ENCODE data around the gene TC2N.

The TC2N gene

DNA sequence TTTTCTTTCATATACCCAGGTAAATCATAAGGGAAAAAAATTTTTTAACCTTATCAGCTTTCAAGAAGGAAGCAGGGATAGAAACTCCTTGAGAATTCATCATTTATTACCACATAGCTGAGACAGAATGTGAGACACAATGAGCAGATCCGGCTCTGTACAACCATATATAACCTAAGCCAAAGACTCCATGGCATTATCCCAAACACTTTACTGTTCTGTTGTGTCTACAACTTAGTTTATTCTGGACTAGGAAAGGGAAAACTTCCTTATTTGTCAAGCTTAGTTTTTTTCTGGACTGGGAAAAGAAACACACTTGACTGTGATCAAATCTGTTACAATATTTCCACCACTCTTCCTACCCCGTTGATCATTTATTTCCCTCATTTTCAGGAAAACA is 97.2 kb downstream of the TC2N start:
- no peak for DNase-seq (ENCODE audit: low read depth)
- in situ Hi-C loops (cut with HindIII; ENCODE audit: low sequenced_read_pairs): no loop called here
- no peak overlapping the region for H3K4me3 ChIP-seq (ENCODE audit: low read depth, low read length)
- TF ChIP-seq, protein P1, sequence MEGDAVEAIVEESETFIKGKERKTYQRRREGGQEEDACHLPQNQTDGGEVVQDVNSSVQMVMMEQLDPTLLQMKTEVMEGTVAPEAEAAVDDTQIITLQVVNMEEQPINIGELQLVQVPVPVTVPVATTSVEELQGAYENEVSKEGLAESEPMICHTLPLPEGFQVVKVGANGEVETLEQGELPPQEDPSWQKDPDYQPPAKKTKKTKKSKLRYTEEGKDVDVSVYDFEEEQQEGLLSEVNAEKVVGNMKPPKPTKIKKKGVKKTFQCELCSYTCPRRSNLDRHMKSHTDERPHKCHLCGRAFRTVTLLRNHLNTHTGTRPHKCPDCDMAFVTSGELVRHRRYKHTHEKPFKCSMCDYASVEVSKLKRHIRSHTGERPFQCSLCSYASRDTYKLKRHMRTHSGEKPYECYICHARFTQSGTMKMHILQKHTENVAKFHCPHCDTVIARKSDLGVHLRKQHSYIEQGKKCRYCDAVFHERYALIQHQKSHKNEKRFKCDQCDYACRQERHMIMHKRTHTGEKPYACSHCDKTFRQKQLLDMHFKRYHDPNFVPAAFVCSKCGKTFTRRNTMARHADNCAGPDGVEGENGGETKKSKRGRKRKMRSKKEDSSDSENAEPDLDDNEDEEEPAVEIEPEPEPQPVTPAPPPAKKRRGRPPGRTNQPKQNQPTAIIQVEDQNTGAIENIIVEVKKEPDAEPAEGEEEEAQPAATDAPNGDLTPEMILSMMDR (IDR thresholded peaks at IDR 0.05; ENCODE audit: low read depth, low read length, missing control alignments): no peak

DNA sequence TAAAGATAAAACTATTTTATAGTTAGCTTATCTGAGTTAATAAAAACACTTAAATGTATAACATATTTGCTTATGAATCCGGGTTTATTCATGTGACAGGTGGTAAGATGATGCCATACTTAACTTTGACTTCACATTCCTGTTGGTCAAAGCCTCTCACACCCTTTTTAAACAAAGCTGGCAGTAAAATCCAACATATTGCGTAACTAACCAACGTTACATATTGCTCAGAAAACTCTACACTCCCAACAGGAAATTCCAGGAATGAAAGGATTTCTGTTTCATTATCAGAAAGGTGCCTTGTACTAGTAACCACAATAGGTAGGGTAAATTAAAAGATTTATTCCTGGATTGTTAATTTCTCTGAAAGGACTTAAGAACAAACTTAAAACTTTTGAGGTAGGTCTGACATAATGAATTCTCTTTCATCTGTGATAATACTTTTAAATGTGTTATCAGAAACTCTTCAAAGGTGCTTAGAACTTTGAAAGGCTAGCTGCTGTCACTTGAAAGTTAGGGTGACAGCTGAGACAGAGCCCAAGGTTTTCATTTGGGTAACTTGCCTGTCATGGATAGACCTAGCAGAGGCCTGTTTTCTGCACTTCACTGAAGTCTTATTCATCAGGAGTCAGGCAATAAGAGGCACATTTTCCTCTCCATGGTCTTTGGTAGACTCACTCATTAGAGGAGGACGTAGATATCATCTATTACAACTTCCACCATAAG is 111.6 kb downstream of the TC2N start:
- in situ Hi-C loops (cut with HindIII; ENCODE audit: low sequenced_read_pairs): no loop called here
- DNase-seq (ENCODE audit: low read depth): peak; percentile 20
- H3K4me3 ChIP-seq (ENCODE audit: low read depth, low read length): no peak overlapping the region
- TF ChIP-seq, protein P1 (IDR thresholded peaks at IDR 0.05; ENCODE audit: low read depth, low read length, missing control alignments): no peak

DNA sequence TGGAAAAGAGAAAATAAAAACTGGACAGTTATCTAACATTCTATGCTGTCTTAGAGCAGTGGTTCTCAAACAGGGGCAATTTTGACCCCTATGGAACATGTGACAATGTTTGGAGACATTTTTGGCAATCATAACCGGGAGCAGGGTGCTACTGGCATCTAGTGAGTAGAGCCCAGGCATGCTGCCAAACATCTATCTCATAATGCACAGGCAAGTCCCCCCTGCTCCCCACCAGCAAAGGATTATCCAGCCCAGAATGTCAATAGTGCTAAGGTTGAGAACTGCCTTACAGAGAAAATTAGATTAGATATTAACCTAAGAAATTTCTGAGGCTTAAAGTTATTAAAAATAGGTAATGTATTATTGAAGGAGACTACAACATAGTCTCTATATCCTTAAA is 112.5 kb downstream of the TC2N start:
- no peak for DNase-seq (ENCODE audit: low read depth)
- TF ChIP-seq, protein P1 (IDR thresholded peaks at IDR 0.05; ENCODE audit: low read depth, low read length, missing control alignments): no peak
- in situ Hi-C loops (cut with HindIII; ENCODE audit: low sequenced_read_pairs): no loop called here
- H3K4me3 ChIP-seq (ENCODE audit: low read depth, low read length): no peak overlapping the region

DNA sequence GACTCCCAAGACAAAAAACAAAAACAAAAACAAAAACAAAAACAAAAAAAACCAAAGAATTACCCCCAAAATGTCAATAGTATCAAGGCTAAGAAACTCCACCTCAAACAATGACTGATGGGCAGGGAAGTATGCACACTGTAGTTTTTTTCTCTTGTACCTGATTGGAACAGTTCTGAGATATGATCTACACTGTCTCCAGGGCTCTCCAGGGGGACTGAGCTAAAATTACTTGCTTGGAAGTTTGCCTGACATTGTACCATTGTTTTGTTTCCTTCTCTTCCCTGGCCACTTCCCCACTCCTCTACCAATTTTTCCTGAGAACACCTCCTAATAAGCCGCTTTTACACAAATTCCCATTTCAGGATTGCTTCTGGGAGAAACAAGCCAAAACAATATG is 113.2 kb downstream of the TC2N start:
- H3K4me3 ChIP-seq (ENCODE audit: low read depth, low read length): no peak overlapping the region
- DNase-seq (ENCODE audit: low read depth): no peak
- in situ Hi-C loops (cut with HindIII; ENCODE audit: low sequenced_read_pairs): no loop called here
- TF ChIP-seq, protein P1 (IDR thresholded peaks at IDR 0.05; ENCODE audit: low read depth, low read length, missing control alignments): no peak

DNA sequence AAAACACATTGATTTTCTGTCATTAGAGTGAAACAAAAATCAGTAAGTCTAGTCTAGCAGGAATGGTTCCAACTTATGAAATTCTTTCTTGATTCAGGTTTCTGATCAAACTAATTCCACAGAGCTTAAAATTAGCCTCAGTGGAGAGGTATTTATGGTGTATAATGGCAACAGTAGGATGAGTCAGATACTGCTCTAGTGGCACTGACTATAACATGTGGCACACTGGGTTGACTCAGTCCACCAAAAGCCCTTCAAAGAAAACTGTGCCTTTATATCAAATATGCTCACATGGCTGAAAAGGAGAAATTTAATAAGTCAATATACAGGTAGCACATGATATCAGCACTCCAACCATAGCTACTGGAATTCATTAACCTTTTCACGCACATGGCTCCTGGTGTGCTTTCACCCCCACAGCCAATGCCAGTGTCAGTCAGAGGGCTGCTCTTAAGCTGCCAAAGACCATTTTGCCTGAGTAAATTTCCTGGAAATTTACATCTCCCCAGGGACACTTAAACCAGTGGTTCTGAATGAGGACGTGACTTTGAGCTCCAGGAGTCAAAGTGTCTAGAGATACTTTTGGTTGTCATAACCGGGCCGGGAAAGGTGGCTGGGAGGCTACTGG is 113.7 kb downstream of the TC2N start:
- no peak overlapping the region for H3K4me3 ChIP-seq (ENCODE audit: low read depth, low read length)
- no peak for DNase-seq (ENCODE audit: low read depth)
- in situ Hi-C loops (cut with HindIII; ENCODE audit: low sequenced_read_pairs): no loop called here
- TF ChIP-seq, protein P1 (IDR thresholded peaks at IDR 0.05; ENCODE audit: low read depth, low read length, missing control alignments): no peak

DNA sequence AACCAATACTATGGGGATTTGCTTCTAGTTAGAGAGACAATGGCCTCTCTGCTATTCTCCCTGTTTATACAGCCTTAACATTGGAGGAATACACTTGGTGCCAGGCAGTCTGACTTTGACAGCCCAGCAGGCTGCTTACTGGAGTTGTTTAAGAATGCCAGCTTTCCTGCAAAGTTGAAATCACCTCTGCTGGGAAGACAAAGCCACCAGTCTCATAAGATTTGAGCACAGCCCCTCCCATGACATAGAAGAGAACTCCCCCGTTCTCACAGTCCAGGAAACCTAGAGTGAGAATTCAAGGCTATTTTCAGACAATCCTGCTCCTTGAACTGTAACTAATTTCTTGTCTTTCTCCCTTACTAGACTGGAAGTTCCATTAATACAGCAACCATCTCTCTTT is 114.4 kb downstream of the TC2N start:
- in situ Hi-C loops (cut with HindIII; ENCODE audit: low sequenced_read_pairs): no loop called here
- H3K4me3 ChIP-seq (ENCODE audit: low read depth, low read length): no peak overlapping the region
- TF ChIP-seq, protein P1 (IDR thresholded peaks at IDR 0.05; ENCODE audit: low read depth, low read length, missing control alignments): no peak
- no peak for DNase-seq (ENCODE audit: low read depth)

Data from astrocyte of the cerebellum (primary cell).